GM19463 (cell line): Measurements from ENCODE around the gene AKR1C8.
"Not testable (repeated sequence)": the region's sequence is repeated elsewhere in the genome, so short reads cannot be mapped to it uniquely, and the experiment has no call there.

ENCODE experiments used
- ATAC-seq: cut with Tn5 transposase; IDR thresholded peaks from one replicate; pipeline ENCODE4 v1.9.1; 2021; ENCODE audit warnings: mild to moderate bottlenecking, moderate library complexity; ENCODE audit not compliant: unreplicated experiment

AKR1C8 gene

GRCh38 chr10:5168897-5169420, 16.0 kb downstream of the AKR1C8 start:
- ATAC-seq: no peak

GRCh38 chr10:5165738-5166137, 19.2 kb downstream of the AKR1C8 start:
- no peak for ATAC-seq

- ATAC-seq: no peak
These were observed 21.5 kb downstream of the AKR1C8 start for GRCh38 chr10:5163487-5163886.

GRCh38 chr10:5159126-5159525, 25.8 kb downstream of the AKR1C8 start:
- ATAC-seq: no peak

- ATAC-seq: no peak
These were observed 27.4 kb downstream of the AKR1C8 start for GRCh38 chr10:5157501-5157900.

- ATAC-seq: no peak
These were observed 29.0 kb downstream of the AKR1C8 start for GRCh38 chr10:5155951-5156350.

GRCh38 chr10:5151076-5151475, 33.9 kb downstream of the AKR1C8 start:
- no peak for ATAC-seq

- ATAC-seq: no peak
These were observed 36.3 kb downstream of the AKR1C8 start for GRCh38 chr10:5148678-5149032.

- ATAC-seq: no peak
These were observed 36.8 kb downstream of the AKR1C8 start for GRCh38 chr10:5147981-5148677.

- no peak for ATAC-seq
These were observed 37.5 kb downstream of the AKR1C8 start for GRCh38 chr10:5147255-5147980.

GRCh38 chr10:5146920-5147254, 38.1 kb downstream of the AKR1C8 start:
- ATAC-seq: no peak

- ATAC-seq: no peak
These were observed 41.8 kb downstream of the AKR1C8 start for GRCh38 chr10:5143137-5143536.

GRCh38 chr10:5142199-5142598, 42.8 kb downstream of the AKR1C8 start:
- no peak for ATAC-seq

GRCh38 chr10:5137699-5138098, 47.3 kb downstream of the AKR1C8 start:
- not testable (repeated sequence) for ATAC-seq

GRCh38 chr10:5136468-5137087, 48.4 kb downstream of the AKR1C8 start:
- no peak for ATAC-seq

GRCh38 chr10:5135581-5135980, 49.4 kb downstream of the AKR1C8 start:
- ATAC-seq: no peak

- no peak for ATAC-seq
These were observed 59.5 kb downstream of the AKR1C8 start for GRCh38 chr10:5125315-5126044.

- no peak for ATAC-seq
These were observed 61.1 kb downstream of the AKR1C8 start for GRCh38 chr10:5123886-5124285.

- ATAC-seq: not testable (repeated sequence)
These were observed 65.0 kb downstream of the AKR1C8 start for GRCh38 chr10:5119997-5120396.

GRCh38 chr10:5117026-5117425, 67.9 kb downstream of the AKR1C8 start:
- ATAC-seq: no peak

GRCh38 chr10:5116621-5117020, 68.3 kb downstream of the AKR1C8 start:
- no peak for ATAC-seq
